Gastrocnemius medialis (tissue), 4 donors: ENCODE data around the gene DNAL4. TPM values are rescaled to one million over a fixed set of nuclear protein-coding genes. Genes with fewer than 3 reads are reported as not detected.

Experiments used
- ATAC-seq, 2 donors: fragments of 150-250 bp; one replicate each; pipeline ENCODE4 v1.9.1; 2016
- DNase-seq, 2 donors: peaks; one replicate each; pipeline ENCODE4 v3.0.0-alpha.2; 2019
- H3K27ac ChIP-seq, 4 donors: fragments of 200-600 bp; sonication (generic); 1 replicate in 1 of 4; 2 replicates in 3 of 4; pipeline ENCODE4 v1.5.1; 2016 to 2018; ENCODE audit warnings: mild to moderate bottlenecking in 2 of 4, moderate library complexity in 1 of 4
- H3K27me3 ChIP-seq, 3 donors: fragments of 200-600 bp; sonication (generic) in 2 of 3; 1 replicate in 1 of 3; 2 replicates in 2 of 3; pipeline versions ENCODE4 v1.5.1 to v1.6.0; 2016 to 2019; ENCODE audit warnings: mild to moderate bottlenecking in 1 of 3, moderate library complexity in 1 of 3
- H3K36me3 ChIP-seq, 2 donors: fragments of 200-600 bp; sonication (generic) in 1 of 2; one replicate each; pipeline ENCODE4 v1.5.1; 2017 to 2018
- H3K4me1 ChIP-seq, 2 donors: fragments of 200-600 bp; sonication (generic) in 1 of 2; one replicate each; pipeline ENCODE4 v1.5.1; 2016 to 2017; ENCODE audit warnings: mild to moderate bottlenecking in 2 of 2
- H3K4me3 ChIP-seq, 4 donors: fragments of 200-600 bp; sonication (generic) in 3 of 4; 1 replicate in 1 of 4; 2 replicates in 3 of 4; pipeline ENCODE4 v1.5.1; 2016 to 2019; ENCODE audit warnings: mild to moderate bottlenecking in 2 of 4
- H3K9me3 ChIP-seq, 3 donors: fragments of 200-600 bp; sonication (generic) in 2 of 3; 1 replicate in 1 of 3; 2 replicates in 2 of 3; pipeline ENCODE4 v1.5.1; 2016 to 2019
- CTCF ChIP-seq, 5 experiments: fragments of 450-650 bp in 3 of 5; fragments of 200-600 bp in 2 of 5; sonication (generic) in 2 of 5; IDR thresholded peaks in 4 of 5; conservative IDR thresholded peaks in 1 of 5; 1 replicate in 4 of 5; 2 replicates in 1 of 5; pipeline ENCODE4 v1.5.1; 2016 to 2019; ENCODE audit warnings: antibody characterized with exemption in 5 of 5, mild to moderate bottlenecking in 3 of 5, moderate library complexity in 3 of 5
- POLR2A ChIP-seq, 2 donors: fragments of 450-650 bp; IDR thresholded peaks; one replicate each; pipeline ENCODE4 v1.6.1; 2017; ENCODE audit warnings: antibody characterized with exemption in 2 of 2, mild to moderate bottlenecking in 2 of 2, moderate library complexity in 2 of 2
- in situ Hi-C, 4 donors: fragments of 200-750 bp; cut with MboI; loops; one replicate each; pipeline versions ENCODE4 v1.15.0 to v1.8.0; 2017; ENCODE audit warnings: low sequenced_read_pairs in 4 of 4
- intact Hi-C: fragments of 100-400 bp; cut with DNase I; formaldehyde crosslinking; loops from one replicate; pipeline ENCODE4 v1.15.1; 2023; ENCODE audit warnings: low total_unique reads
- total RNA-seq, 4 donors: library from RNA; depleted of rRNA; stranded (reverse); fragments of >200 nt; gene quantifications; one replicate each; pipeline versions ENCODE4 v1.1.0 to v1.2.3, GENCODE V29; 2016

Gene DNAL4
- total RNA-seq, 4 donors from 2014 or later, result 5.7 to 7.2 (median 6.7) TPM

- DNase-seq, result no peak
- ATAC-seq, result no peak
- Histone ChIP-seq H3K4me3 (no peak overlapping the region), H3K36me3 (peaks cover 6 to 66% of the 10 kb centered on the region in 2 donors), H3K9me3 (no peaks in the 10 kb centered on the region), H3K27me3 (no peaks in the 10 kb centered on the region), H3K27ac (no peak overlapping the region), H3K4me1 (peaks cover 19 to 21% of the 10 kb centered on the region in 2 donors)
- intact Hi-C loops, result no loop called here
- in situ Hi-C loops, result no loop called here
- no peak for TF ChIP-seq POLR2A (IDR thresholded peaks at IDR 0.05)
- no peak for TF ChIP-seq CTCF (IDR thresholded peaks at IDR 0.05 in 4 of 5, conservative IDR thresholded peaks at IDR 0.05 in 1 of 5)
These were observed 64.8 kb downstream of the DNAL4 start for GRCh38 chr22:38728871-38729796.

Other genes with a start within 250 kb of the DNAL4 start
- gene DMC1, start 224.0 kb downstream of the DNAL4 start, total RNA-seq, result under 1 TPM in 1 of 4 donors, not detected in 3; 0.18 TPM
- gene FAM227A, start 137.8 kb downstream of the DNAL4 start, total RNA-seq, result under 1 TPM in 1 of 4 donors, not detected in 3; 0.02 TPM
- gene CBY1, start 137.5 kb downstream of the DNAL4 start, total RNA-seq, result 10 to 100 TPM in 2 of 4 donors, 1 to 10 TPM in 2; 8.0 to 15.7 (median 12.6) TPM
- gene TOMM22, start 112.2 kb downstream of the DNAL4 start, total RNA-seq, result 10 to 100 TPM; 37.1 to 47.1 (median 46.3) TPM
- 10 to 100 TPM; 25.1 to 50.5 (median 42.4) TPM for gene JOSD1, start 93.2 kb downstream of the DNAL4 start, total RNA-seq
- gene GTPBP1, start 88.2 kb downstream of the DNAL4 start, total RNA-seq, result 100 to 1,000 TPM in 1 of 4 donors, 10 to 100 TPM in 3; 27.7 to 124 (median 36.0) TPM
- gene SUN2, start 38.1 kb downstream of the DNAL4 start, total RNA-seq, result 100 to 1,000 TPM; 177 to 423 (median 312) TPM
- 1 to 10 TPM in 1 of 4 donors, under 1 TPM in 3; 0.25 to 5.0 (median 0.73) TPM for gene NPTXR, start 49.9 kb upstream of the DNAL4 start, total RNA-seq
- gene CBX6, start 78.1 kb upstream of the DNAL4 start, total RNA-seq, result 10 to 100 TPM in 3 of 4 donors, 1 to 10 TPM in 1; 8.4 to 21.5 (median 17.7) TPM
- gene APOBEC3A, start 163.5 kb upstream of the DNAL4 start, total RNA-seq, result under 1 TPM in 2 of 4 donors, not detected in 2; 0.75 to 0.76 TPM
- under 1 TPM in 1 of 4 donors, not detected in 3; 0.62 TPM for gene APOBEC3B, start 188.2 kb upstream of the DNAL4 start, total RNA-seq
- gene APOBEC3C, start 220.1 kb upstream of the DNAL4 start, total RNA-seq, result 1 to 10 TPM in 2 of 4 donors, under 1 TPM in 2; 0.58 to 1.5 (median 1.0) TPM
- under 1 TPM in 2 of 4 donors, not detected in 2; 0.19 to 0.72 TPM for gene APOBEC3D, start 227.0 kb upstream of the DNAL4 start, total RNA-seq
- gene APOBEC3F, start 246.7 kb upstream of the DNAL4 start, total RNA-seq, result under 1 TPM in 1 of 4 donors, not detected in 3; 0.98 TPM